Fibroblast of lung (primary cell): ENCODE data around the gene DNAH14.
"Not testable (repeated sequence)": the region's sequence is repeated elsewhere in the genome, so short reads cannot be mapped to it uniquely, and the experiment has no call there.

Experiments used
- CTCF ChIP-seq, 2 donors: IDR thresholded peaks in 1 of 2; conservative IDR thresholded peaks in 1 of 2; 1 replicate in 1 of 2; 2 replicates in 1 of 2; pipeline ENCODE4 v1.5.1; 2011 to 2012; ENCODE audit warnings: low read length in 2 of 2, control low read depth in 1 of 2, inconsistent platforms in 1 of 2, low read depth in 1 of 2, mild to moderate bottlenecking in 1 of 2
- EZH2 ChIP-seq: IDR thresholded peaks from 2 replicates; pipeline ENCODE4 v1.5.1; 2012; ENCODE audit warnings: low read length, control low read depth, mild to moderate bottlenecking; ENCODE audit errors: missing control alignments

DNA sequence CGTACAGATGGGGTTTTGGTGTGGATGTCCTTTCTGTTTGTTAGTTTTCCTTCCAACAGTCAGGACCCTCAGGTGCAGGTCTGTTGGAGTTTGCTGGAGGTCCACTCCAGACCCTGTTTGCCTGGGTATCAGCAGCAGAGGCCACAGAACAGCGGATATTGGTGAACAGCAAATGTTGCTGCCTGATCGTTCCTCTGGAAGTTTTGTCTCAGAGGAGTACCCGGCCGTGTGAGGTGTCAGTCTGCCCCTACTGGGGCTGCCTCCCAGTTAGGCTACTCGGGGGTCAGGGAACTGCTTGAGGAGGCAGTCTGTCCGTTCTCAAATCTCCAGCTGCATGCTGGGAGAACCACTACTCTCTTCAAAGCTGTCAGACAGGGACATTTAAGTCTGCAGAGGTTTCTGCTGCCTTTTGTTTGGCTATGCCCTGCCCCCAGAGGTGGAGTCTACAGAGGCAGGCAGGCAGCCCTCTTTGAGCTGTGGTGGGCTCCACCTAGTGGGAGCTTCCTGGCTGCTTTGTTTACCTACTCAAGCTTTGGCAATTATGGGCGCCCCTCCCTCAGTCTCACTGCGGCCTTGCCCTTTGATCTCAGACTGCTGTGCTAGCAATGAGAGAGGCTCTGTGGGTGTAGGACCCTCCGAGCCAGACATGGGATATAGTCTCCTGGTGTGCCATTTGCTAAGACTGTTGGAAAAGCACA, 16.3 kb downstream of the DNAH14 start:
- not testable (repeated sequence) for TF ChIP-seq CTCF (conservative IDR thresholded peaks at IDR 0.05 in 1 of 2, IDR thresholded peaks at IDR 0.05 in 1 of 2; ENCODE audit: low read depth in 1 of 2, low read length in 2 of 2); EZH2
